H1 (cell line): Measurements from ENCODE around the gene CHPT1. TPM values are rescaled to one million over a fixed set of nuclear protein-coding genes. Genes with fewer than 3 reads are reported as not detected.

Experiments
- CTCF ChIA-PET: fragments of 300-600 bp; sonication (Branson Sonifier 250); formaldehyde crosslinking; loops from one replicate; lab custom pipeline; 2021; ENCODE audit not compliant: partially characterized antibody; lab: Charles Lee
- POLR2A ChIA-PET: fragments of 300-600 bp; sonication (Branson Sonifier 250); formaldehyde crosslinking; loops from one replicate; lab custom pipeline; 2021; ENCODE audit warnings: inconsistent platforms; ENCODE audit not compliant: partially characterized antibody; lab: Charles Lee
- DNase-seq, 2 experiments: peaks; one replicate each; pipeline versions ENCODE4 v3.0.0 to v3.0.0-alpha.2; 2010 to 2022; ENCODE audit warnings: low spot score in 2 of 2, low read depth in 1 of 2, mixed read lengths in 1 of 2
- FAIRE-seq: peaks from 2 replicates; lab custom pipeline; 2011; peaks lifted over from hg19 to GRCh38; lab: Jason Lieb, UNC
- H2AFZ ChIP-seq: 2 replicates; pipeline ENCODE4 v1.8.1; 2012; ENCODE audit warnings: low read length, inconsistent platforms
- H2AK5ac ChIP-seq: 2 replicates; pipeline ENCODE4 v1.6.1; 2013; ENCODE audit warnings: low read depth, low read length
- H2BK120ac ChIP-seq: replicated peaks from 2 replicates; pipeline ENCODE3; 2013; ENCODE audit warnings: low read depth, low read length, inconsistent platforms
- H2BK12ac ChIP-seq: 2 replicates; pipeline ENCODE4 v1.6.1; 2013; ENCODE audit warnings: low read depth, low read length
- H2BK15ac ChIP-seq: 2 replicates; pipeline ENCODE4 v1.6.1; 2013; ENCODE audit warnings: low read length
- H2BK20ac ChIP-seq: 2 replicates; pipeline ENCODE4 v1.6.1; 2013; ENCODE audit warnings: low read length
- H2BK5ac ChIP-seq: 2 replicates; pipeline ENCODE4 v1.6.1; 2013; ENCODE audit warnings: low read depth, low read length
- H3K14ac ChIP-seq: 2 replicates; pipeline ENCODE4 v1.6.1; 2013; ENCODE audit warnings: inconsistent platforms; ENCODE audit not compliant: insufficient read length
- H3K18ac ChIP-seq: 2 replicates; pipeline ENCODE4 v1.6.1; 2013; ENCODE audit warnings: low read length; ENCODE audit errors: extremely low read depth
- H3K23ac ChIP-seq: 2 replicates; pipeline ENCODE4 v1.6.1; 2013; ENCODE audit warnings: inconsistent platforms; ENCODE audit not compliant: insufficient read length
- H3K23me2 ChIP-seq: 2 replicates; pipeline ENCODE4 v1.6.1; 2013; ENCODE audit warnings: low read depth, low read length
- H3K27ac ChIP-seq: 2 replicates; pipeline ENCODE4 v1.6.1; 2011; ENCODE audit warnings: low read depth, low read length, inconsistent platforms
- H3K27me3 ChIP-seq, 4 experiments: replicated peaks in 1 of 4; 1 replicate in 1 of 4; 2 replicates in 3 of 4; pipeline versions ENCODE4 v1.6.1 to v1.8.1; 2011 to 2013; ENCODE audit warnings: low read length in 3 of 4, mild to moderate bottlenecking in 3 of 4, inconsistent platforms in 2 of 4, mixed read lengths in 2 of 4, moderate library complexity in 1 of 4; ENCODE audit not compliant: control insufficient read depth in 3 of 4, insufficient read depth in 3 of 4; ENCODE audit errors: extremely low read depth in 1 of 4
- H3K36me3 ChIP-seq, 4 experiments: 2 replicates each; pipeline versions ENCODE4 v1.6.1 to v1.8.1; 2011 to 2013; ENCODE audit warnings: mild to moderate bottlenecking in 4 of 4, low read length in 3 of 4, moderate library complexity in 2 of 4, control low read depth in 1 of 4, inconsistent platforms in 1 of 4; ENCODE audit not compliant: insufficient read depth in 4 of 4, control insufficient read depth in 2 of 4
- H3K4ac ChIP-seq: replicated peaks from 2 replicates; pipeline ENCODE3; 2013; ENCODE audit warnings: low read length, low read depth, mixed read lengths, inconsistent platforms; ENCODE audit not compliant: insufficient read length
- H3K4me1 ChIP-seq, 4 experiments: replicated peaks in 1 of 4; 1 replicate in 1 of 4; 2 replicates in 3 of 4; pipeline versions ENCODE4 v1.6.1 to v1.8.1; 2011 to 2013; ENCODE audit warnings: low read length in 3 of 4, inconsistent platforms in 2 of 4, mixed read lengths in 1 of 4; ENCODE audit not compliant: insufficient read depth in 4 of 4, control insufficient read depth in 3 of 4
- H3K4me2 ChIP-seq, 2 experiments: 2 replicates each; pipeline versions ENCODE4 v1.6.1 to v1.8.1; 2011 to 2013; ENCODE audit warnings: low read depth in 2 of 2, low read length in 2 of 2, control low read depth in 1 of 2, inconsistent platforms in 1 of 2, mild to moderate bottlenecking in 1 of 2; ENCODE audit not compliant: insufficient read depth in 1 of 2
- H3K4me3 ChIP-seq, 4 experiments: fragments of 200-600, 300-600 bp in 1 of 4; sonication (generic), shearing (Covaris generic), sonication (Bioruptor Twin) in 1 of 4; 2 replicates each; pipeline versions ENCODE4 v1.5.1 to v1.8.1; 2011 to 2016; ENCODE audit warnings: low read length in 4 of 4, low read depth in 3 of 4, control low read depth in 2 of 4, inconsistent platforms in 2 of 4, mild to moderate bottlenecking in 2 of 4, mixed read lengths in 1 of 4, moderate library complexity in 1 of 4; ENCODE audit not compliant: insufficient read depth in 2 of 4; ENCODE audit errors: extremely low read depth in 1 of 4
- H3K56ac ChIP-seq: replicated peaks from 2 replicates; pipeline ENCODE3; 2013; ENCODE audit warnings: low read depth, mild to moderate bottlenecking, mixed read lengths, low read length, inconsistent platforms; ENCODE audit not compliant: insufficient read length
- H3K79me1 ChIP-seq: 2 replicates; pipeline ENCODE4 v1.6.1; 2013; ENCODE audit warnings: low read depth, low read length, control low read depth
- H3K79me2 ChIP-seq, 2 experiments: 2 replicates each; pipeline versions ENCODE4 v1.6.1 to v1.8.1; 2012 to 2013; ENCODE audit warnings: low read length in 2 of 2, mild to moderate bottlenecking in 2 of 2, inconsistent platforms in 1 of 2; ENCODE audit not compliant: insufficient read depth in 2 of 2, control insufficient read depth in 1 of 2
- H3K9ac ChIP-seq, 4 experiments: replicated peaks in 1 of 4; 1 replicate in 1 of 4; 2 replicates in 3 of 4; pipeline versions ENCODE4 v1.6.1 to v1.8.1; 2011 to 2013; ENCODE audit warnings: low read depth in 3 of 4, low read length in 3 of 4, control low read depth in 2 of 4, mild to moderate bottlenecking in 2 of 4, moderate library complexity in 2 of 4, inconsistent platforms in 1 of 4; ENCODE audit errors: extremely low read depth in 1 of 4
- H3K9me3 ChIP-seq, 2 experiments: 2 replicates each; pipeline versions ENCODE4 v1.6.1 to v1.8.1; 2012 to 2013; ENCODE audit warnings: mild to moderate bottlenecking in 2 of 2, moderate library complexity in 2 of 2, control low read depth in 1 of 2, inconsistent platforms in 1 of 2, low read depth in 1 of 2, low read length in 1 of 2, mixed read lengths in 1 of 2; ENCODE audit not compliant: insufficient read depth in 2 of 2
- H4K20me1 ChIP-seq, 2 experiments: replicated peaks in 1 of 2; 2 replicates each; pipeline versions ENCODE3 to v1.8.1; 2011 to 2013; ENCODE audit warnings: inconsistent platforms in 2 of 2, low read length in 2 of 2, mild to moderate bottlenecking in 1 of 2; ENCODE audit not compliant: insufficient read depth in 2 of 2, control insufficient read depth in 1 of 2
- H4K5ac ChIP-seq: 2 replicates; pipeline ENCODE4 v1.6.1; 2013; ENCODE audit warnings: low read length, low read depth, mixed read lengths, inconsistent platforms; ENCODE audit not compliant: insufficient read length
- H4K8ac ChIP-seq: 2 replicates; pipeline ENCODE4 v1.8.0; 2013; ENCODE audit warnings: mild to moderate bottlenecking, moderate library complexity, low read length, inconsistent platforms; ENCODE audit not compliant: insufficient read depth; ENCODE audit errors: extremely low read depth
- H4K91ac ChIP-seq: replicated peaks from 2 replicates; pipeline ENCODE3; 2013; ENCODE audit warnings: low read length, mixed read lengths, inconsistent platforms; ENCODE audit not compliant: insufficient read length
- BACH1 ChIP-seq: IDR thresholded peaks from 2 replicates; pipeline ENCODE4 v1.6.1; 2012; ENCODE audit warnings: low read length, improper control_type of control experiment
- HDAC6 ChIP-seq: IDR thresholded peaks from one replicate; pipeline ENCODE4 v1.7.1; 2012; ENCODE audit warnings: low read depth, mild to moderate bottlenecking, inconsistent platforms, low read length, moderate library complexity
- KDM4A ChIP-seq: IDR thresholded peaks from one replicate; pipeline ENCODE4 v1.7.1; 2012; ENCODE audit warnings: low read depth, mild to moderate bottlenecking, moderate library complexity, low read length, inconsistent platforms; ENCODE audit not compliant: severe bottlenecking
- TCF12 ChIP-seq: IDR thresholded peaks from 2 replicates; pipeline ENCODE4 v1.6.1; 2011; ENCODE audit warnings: low read depth, mild to moderate bottlenecking, low read length
- WGBS, 2 experiments: shearing (Covaris generic) in 1 of 2; methylation state at CpG; one replicate each; pipeline versions ENCODE4 v1.1.6 to v1.1.7; 2013 to 2015; ENCODE audit warnings: low lambda C conversion rate in 2 of 2, mixed read lengths in 2 of 2, inconsistent platforms in 1 of 2, low coverage in 1 of 2, missing lambda C conversion rate in 1 of 2; ENCODE audit not compliant: insufficient replicate concordance in 2 of 2, insufficient coverage in 1 of 2, insufficient read length in 1 of 2; ENCODE audit errors: extremely low coverage in 1 of 2, missing lambda C conversion rate in 1 of 2; 5-methylcytosine and 5-hydroxymethylcytosine counted together
- polyA plus RNA-seq, 7 experiments: library from polyadenylated mRNA; depleted of rRNA in 3 of 7; stranded (reverse) in 5 of 7; unstranded in 2 of 7; fragments of >200 nt in 5 of 7; fragments of 200-250 nt in 2 of 7; gene quantifications; 1 replicate in 5 of 7; 2 replicates in 1 of 7; 4 replicates in 1 of 7; pipeline versions ENCODE4 v1.2.1 to v1.2.3, GENCODE V29; 2011 to 2013; ENCODE audit warnings: missing spikeins in 2 of 7, mixed read lengths in 2 of 7
- total RNA-seq: library from RNA; stranded (reverse); fragmentation: NEBNext Ultra II Directional; extraction: Animal tissue kit (Norgen Biotek cat#: 25700); gene quantifications from 2 replicates; pipeline ENCODE4 v1.2.1, GENCODE V29; 2021
- TF ChIP-seq, protein P1 (sequence below), 3 experiments: IDR thresholded peaks; 1 replicate in 2 of 3; 2 replicates in 1 of 3; pipeline versions ENCODE4 v1.5.1 to v1.6.1; 2011; ENCODE audit warnings: low read length in 3 of 3, mild to moderate bottlenecking in 3 of 3, inconsistent platforms in 2 of 3, low read depth in 1 of 3, moderate library complexity in 1 of 3; ENCODE audit not compliant: insufficient read depth in 1 of 3; ENCODE audit errors: control extremely low read depth in 1 of 3
- TF ChIP-seq, protein P2 (sequence below): IDR thresholded peaks from 2 replicates; pipeline ENCODE4 v1.6.1; 2012; ENCODE audit warnings: low read length, inconsistent platforms

The CHPT1 gene
- total and polyA plus RNA-seq, 2 of the 8 experiments (the other 6 are each of a cell fraction or from before 2014, with no cell fraction given) = 13.3 to 22.5 TPM

DNA sequence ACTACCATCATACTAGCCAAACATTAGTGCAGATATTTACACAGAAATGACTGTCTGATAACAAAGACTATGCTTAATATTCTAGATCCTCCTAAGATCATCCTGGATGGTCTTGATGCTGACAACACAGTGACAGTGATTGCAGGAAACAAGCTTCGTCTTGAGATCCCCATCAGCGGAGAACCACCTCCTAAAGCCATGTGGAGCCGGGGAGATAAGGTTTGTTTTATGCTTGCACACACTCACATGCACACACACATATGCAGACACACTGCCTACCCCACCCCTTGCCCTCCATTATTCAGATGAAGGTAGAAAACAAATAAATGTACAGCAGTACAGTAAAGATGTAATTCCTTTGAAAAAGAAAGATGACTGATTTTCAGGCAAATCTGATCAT lies 44.4 kb upstream of the CHPT1 start:
- no peak overlapping the region for H2BK12ac ChIP-seq
- H2AK5ac ChIP-seq = no peak overlapping the region
- H2BK15ac ChIP-seq = no peak overlapping the region
- no peak overlapping the region for H3K18ac ChIP-seq
- no peaks in the 10 kb centered on the region for H3K23me2 ChIP-seq
- no peak overlapping the region for H2BK120ac ChIP-seq
- 95% methylated on average over 3 of the region's 3 CpGs; no CpG with 5 or more reads in 1 of the 2 experiments for WGBS, 2 experiments
- H3K9ac ChIP-seq = no peak overlapping the region
- no peak overlapping the region for H3K4me3 ChIP-seq
- ChIA-PET POLR2A (no interaction called here), CTCF (no interaction called here)
- no peaks in the 10 kb centered on the region for H3K27me3 ChIP-seq
- H3K36me3 ChIP-seq = no peaks in the 10 kb centered on the region; a peak in 1 of 8 replicates
- no peaks in the 10 kb centered on the region for H3K79me1 ChIP-seq
- no peak for DNase-seq
- FAIRE-seq = no peak
- no peaks in the 10 kb centered on the region for H3K79me2 ChIP-seq
- no peak overlapping the region for H4K5ac ChIP-seq
- no peaks in the 10 kb centered on the region for H3K9me3 ChIP-seq
- TF ChIP-seq, protein P1, sequence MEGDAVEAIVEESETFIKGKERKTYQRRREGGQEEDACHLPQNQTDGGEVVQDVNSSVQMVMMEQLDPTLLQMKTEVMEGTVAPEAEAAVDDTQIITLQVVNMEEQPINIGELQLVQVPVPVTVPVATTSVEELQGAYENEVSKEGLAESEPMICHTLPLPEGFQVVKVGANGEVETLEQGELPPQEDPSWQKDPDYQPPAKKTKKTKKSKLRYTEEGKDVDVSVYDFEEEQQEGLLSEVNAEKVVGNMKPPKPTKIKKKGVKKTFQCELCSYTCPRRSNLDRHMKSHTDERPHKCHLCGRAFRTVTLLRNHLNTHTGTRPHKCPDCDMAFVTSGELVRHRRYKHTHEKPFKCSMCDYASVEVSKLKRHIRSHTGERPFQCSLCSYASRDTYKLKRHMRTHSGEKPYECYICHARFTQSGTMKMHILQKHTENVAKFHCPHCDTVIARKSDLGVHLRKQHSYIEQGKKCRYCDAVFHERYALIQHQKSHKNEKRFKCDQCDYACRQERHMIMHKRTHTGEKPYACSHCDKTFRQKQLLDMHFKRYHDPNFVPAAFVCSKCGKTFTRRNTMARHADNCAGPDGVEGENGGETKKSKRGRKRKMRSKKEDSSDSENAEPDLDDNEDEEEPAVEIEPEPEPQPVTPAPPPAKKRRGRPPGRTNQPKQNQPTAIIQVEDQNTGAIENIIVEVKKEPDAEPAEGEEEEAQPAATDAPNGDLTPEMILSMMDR (IDR thresholded peaks at IDR 0.05; ENCODE audit: control extremely low read depth in 1 of 3, insufficient read depth in 1 of 3, low read depth in 1 of 3, low read length in 3 of 3) = no peak
- TF ChIP-seq HDAC6 = no peak
- TF ChIP-seq KDM4A = no peak
- no peak for TF ChIP-seq BACH1
- TF ChIP-seq, protein P2, sequence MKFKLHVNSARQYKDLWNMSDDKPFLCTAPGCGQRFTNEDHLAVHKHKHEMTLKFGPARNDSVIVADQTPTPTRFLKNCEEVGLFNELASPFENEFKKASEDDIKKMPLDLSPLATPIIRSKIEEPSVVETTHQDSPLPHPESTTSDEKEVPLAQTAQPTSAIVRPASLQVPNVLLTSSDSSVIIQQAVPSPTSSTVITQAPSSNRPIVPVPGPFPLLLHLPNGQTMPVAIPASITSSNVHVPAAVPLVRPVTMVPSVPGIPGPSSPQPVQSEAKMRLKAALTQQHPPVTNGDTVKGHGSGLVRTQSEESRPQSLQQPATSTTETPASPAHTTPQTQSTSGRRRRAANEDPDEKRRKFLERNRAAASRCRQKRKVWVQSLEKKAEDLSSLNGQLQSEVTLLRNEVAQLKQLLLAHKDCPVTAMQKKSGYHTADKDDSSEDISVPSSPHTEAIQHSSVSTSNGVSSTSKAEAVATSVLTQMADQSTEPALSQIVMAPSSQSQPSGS = no peak
- TF ChIP-seq TCF12 = no peak
- no peak overlapping the region for H3K4ac ChIP-seq
- H2BK20ac ChIP-seq = no peak overlapping the region
- no peak overlapping the region for H3K56ac ChIP-seq
- no peak overlapping the region for H3K14ac ChIP-seq
- no peaks in the 10 kb centered on the region for H4K20me1 ChIP-seq
- H4K8ac ChIP-seq = no peak overlapping the region
- no peak overlapping the region for H2BK5ac ChIP-seq
- H2AFZ ChIP-seq = no peak overlapping the region
- no peak overlapping the region for H3K23ac ChIP-seq
- no peak overlapping the region for H4K91ac ChIP-seq
- H3K27ac ChIP-seq = no peak overlapping the region
- no peak overlapping the region for H3K4me2 ChIP-seq
- no peaks in the 10 kb centered on the region for H3K4me1 ChIP-seq
